OCI-M2 (cell line): ENCODE measurements around the gene DPEP3.

Experiments
- DNase-seq: peaks from one replicate; lab custom pipeline; 2025; ENCODE audit not compliant: unreplicated experiment; lab: John Stamatoyannopoulos, UW

Gene DPEP3

DNA sequence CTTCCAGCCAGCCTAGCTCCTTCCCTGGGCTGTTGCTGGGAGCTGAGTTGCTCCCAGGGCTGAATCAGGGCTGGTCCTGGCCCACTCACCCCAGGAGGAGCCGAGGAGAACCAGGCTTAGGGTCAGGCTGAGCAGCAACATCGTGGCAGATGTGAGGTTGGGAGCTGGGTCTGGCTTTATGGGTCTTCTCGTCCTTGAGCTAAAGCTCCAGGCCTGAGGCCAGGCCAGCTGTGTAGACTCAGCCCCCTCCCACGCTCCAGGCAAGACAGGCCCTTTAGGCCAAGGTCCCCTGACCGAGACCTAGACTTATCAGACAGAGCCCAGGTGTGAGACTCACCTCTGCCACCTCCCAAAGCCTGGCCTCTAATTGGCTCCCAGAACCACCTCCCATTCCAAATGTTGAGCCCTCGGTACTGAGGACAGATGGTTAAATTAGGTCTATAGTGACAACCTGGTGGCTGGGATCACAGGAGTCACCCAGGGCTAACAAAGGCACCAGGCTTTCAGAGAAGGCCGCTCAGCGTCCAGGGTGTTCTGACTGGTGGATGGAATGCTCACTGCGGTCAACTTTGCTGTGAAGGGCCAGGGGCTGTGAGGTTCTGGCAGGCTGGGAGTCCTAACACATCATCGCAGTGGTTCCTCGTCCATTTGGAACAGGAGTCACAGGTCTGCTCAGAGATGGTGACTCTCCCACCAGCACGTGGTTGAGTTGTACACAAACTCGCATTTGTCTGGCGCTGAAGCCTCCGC is 48.4 kb downstream of the DPEP3 start, which contains the start of gene CTRL:
Gene CTRL, minus strand, starts transcription at position 151 of the 750 bp plus-strand sequence. Its CDS starts 10 bp downstream, at position 141.
- no peak for DNase-seq

GRCh38 chr16:67930678-67931211 is 49.6 kb downstream of the DPEP3 start:
- DNase-seq = no peak

GRCh38 chr16:67930191-67930590 is 50.1 kb downstream of the DPEP3 start:
- no peak for DNase-seq

DNA sequence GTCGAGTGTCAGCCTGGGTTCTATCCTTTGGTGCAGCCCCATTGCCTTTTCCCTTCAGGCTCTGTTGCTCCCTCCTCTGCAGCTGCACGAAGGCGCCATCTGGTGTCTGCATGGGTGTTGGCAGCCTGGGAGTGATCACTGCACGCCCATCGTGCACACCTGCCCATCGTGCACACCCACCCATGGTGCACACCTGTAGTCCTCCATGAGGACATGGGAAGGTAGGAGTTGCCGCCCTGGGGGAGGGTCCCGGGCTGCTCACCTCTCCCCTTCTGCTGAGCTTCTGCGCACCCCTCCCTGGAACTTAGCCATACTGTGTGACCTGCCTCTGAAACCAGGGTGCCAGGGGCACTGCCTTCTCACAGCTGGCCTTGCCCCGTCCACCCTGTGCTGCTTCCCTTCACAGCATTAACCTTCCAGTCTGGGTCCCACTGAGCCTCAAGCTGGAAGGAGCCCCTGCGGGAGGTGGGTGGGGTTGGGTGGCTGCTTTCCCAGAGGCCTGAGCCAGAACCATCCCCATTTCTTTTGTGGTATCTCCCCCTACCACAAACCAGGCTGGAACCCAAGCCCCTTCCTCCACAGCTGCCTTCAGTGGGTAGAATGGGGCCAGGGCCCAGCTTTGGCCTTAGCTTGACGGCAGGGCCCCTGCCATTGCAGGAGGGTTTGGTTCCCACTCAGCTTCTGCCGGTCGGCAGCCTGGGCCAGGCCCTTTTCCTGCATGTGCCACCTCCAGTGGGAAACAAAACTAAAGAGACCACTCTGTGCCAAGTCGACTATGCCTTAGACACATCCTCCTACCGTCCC is 51.5 kb downstream of the DPEP3 start:
- DNase-seq = no peak

GRCh38 chr16:67928147-67928546 is 52.2 kb downstream of the DPEP3 start:
- no peak for DNase-seq

DNA sequence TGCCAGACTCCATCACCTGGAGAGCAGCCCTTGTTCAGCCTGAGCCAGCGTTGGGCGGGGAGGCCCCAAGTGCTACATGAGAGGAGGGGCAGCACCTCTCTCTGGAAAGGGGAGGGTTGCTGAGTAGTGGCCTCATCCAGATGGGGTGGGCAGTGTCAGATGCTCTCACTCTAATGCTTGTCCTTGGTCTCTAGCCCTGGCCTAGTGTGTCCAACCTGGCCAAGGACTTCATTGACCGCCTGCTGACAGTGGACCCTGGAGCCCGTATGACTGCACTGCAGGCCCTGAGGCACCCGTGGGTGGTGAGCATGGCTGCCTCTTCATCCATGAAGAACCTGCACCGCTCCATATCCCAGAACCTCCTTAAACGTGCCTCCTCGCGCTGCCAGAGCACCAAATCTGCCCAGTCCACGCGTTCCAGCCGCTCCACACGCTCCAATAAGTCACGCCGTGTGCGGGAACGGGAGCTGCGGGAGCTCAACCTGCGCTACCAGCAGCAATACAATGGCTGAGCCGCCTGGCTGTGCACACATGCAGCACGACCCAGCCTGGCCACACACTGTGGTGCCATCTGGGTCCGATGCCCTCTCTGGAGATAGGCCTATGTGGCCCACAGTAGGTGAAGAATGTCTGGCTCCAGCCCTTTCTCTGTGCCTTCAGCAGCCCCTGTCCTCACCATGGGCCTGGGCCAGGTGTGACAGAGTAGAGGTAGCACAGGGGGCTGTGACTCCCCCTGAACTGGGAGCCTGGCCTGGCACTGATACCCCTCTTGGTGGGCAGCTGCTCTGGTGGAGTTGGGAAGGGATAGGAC is 53.0 kb downstream of the DPEP3 start:
- no peak for DNase-seq

GRCh38 chr16:67926181-67926750 is 54.0 kb downstream of the DPEP3 start:
- DNase-seq = no peak
